Measurements from ENCODE around the gene RGPD3. TPM values are rescaled to one million over a fixed set of nuclear protein-coding genes. Genes with fewer than 3 reads are reported as not detected.
"Not testable (repeated sequence)": the region's sequence is repeated elsewhere in the genome, so short reads cannot be mapped to it uniquely, and the experiment has no call there.

RGPD3 gene
- polyA plus RNA-seq, 1 experiment, result 0.02 TPM

- H3K4me3 ChIP-seq (ENCODE audit: low read depth, low read length); DNase-seq (ENCODE audit: low read depth); CTCF ChIA-PET; POLR2A ChIA-PET; H3K36me3 ChIP-seq (ENCODE audit: control insufficient read depth, insufficient read depth, low read length); H3K27me3 ChIP-seq (ENCODE audit: control insufficient read depth, insufficient read depth, low read length): not testable (repeated sequence)
Observed at GRCh38 chr2:106508660-106509373, 40.6 kb upstream of the RGPD3 start.

GRCh38 chr2:106506002-106506687, 37.9 kb upstream of the RGPD3 start:
- CTCF ChIA-PET; H3K4me3 ChIP-seq (ENCODE audit: low read depth, low read length); H3K36me3 ChIP-seq (ENCODE audit: control insufficient read depth, insufficient read depth, low read length); POLR2A ChIA-PET; H3K27me3 ChIP-seq (ENCODE audit: control insufficient read depth, insufficient read depth, low read length); DNase-seq (ENCODE audit: low read depth): not testable (repeated sequence)

GRCh38 chr2:106504787-106505186, 36.6 kb upstream of the RGPD3 start:
- H3K4me3 ChIP-seq (ENCODE audit: low read depth, low read length); H3K36me3 ChIP-seq (ENCODE audit: control insufficient read depth, insufficient read depth, low read length); POLR2A ChIA-PET; CTCF ChIA-PET; H3K27me3 ChIP-seq (ENCODE audit: control insufficient read depth, insufficient read depth, low read length); DNase-seq (ENCODE audit: low read depth): not testable (repeated sequence)

GRCh38 chr2:106504192-106504591, 36.0 kb upstream of the RGPD3 start:
- POLR2A ChIA-PET; H3K36me3 ChIP-seq (ENCODE audit: control insufficient read depth, insufficient read depth, low read length); H3K4me3 ChIP-seq (ENCODE audit: low read depth, low read length); DNase-seq (ENCODE audit: low read depth); H3K27me3 ChIP-seq (ENCODE audit: control insufficient read depth, insufficient read depth, low read length); CTCF ChIA-PET: not testable (repeated sequence)

GRCh38 chr2:106502351-106502750, 34.1 kb upstream of the RGPD3 start:
- DNase-seq (ENCODE audit: low read depth); H3K27me3 ChIP-seq (ENCODE audit: control insufficient read depth, insufficient read depth, low read length); POLR2A ChIA-PET; H3K4me3 ChIP-seq (ENCODE audit: low read depth, low read length); H3K36me3 ChIP-seq (ENCODE audit: control insufficient read depth, insufficient read depth, low read length); CTCF ChIA-PET: not testable (repeated sequence)

GRCh38 chr2:106500350-106500749, 32.1 kb upstream of the RGPD3 start:
- H3K4me3 ChIP-seq (ENCODE audit: low read depth, low read length); H3K36me3 ChIP-seq (ENCODE audit: control insufficient read depth, insufficient read depth, low read length); CTCF ChIA-PET; H3K27me3 ChIP-seq (ENCODE audit: control insufficient read depth, insufficient read depth, low read length); POLR2A ChIA-PET; DNase-seq (ENCODE audit: low read depth): not testable (repeated sequence)

- DNase-seq (ENCODE audit: low read depth); H3K36me3 ChIP-seq (ENCODE audit: control insufficient read depth, insufficient read depth, low read length); POLR2A ChIA-PET; H3K4me3 ChIP-seq (ENCODE audit: low read depth, low read length); CTCF ChIA-PET; H3K27me3 ChIP-seq (ENCODE audit: control insufficient read depth, insufficient read depth, low read length): not testable (repeated sequence)
Observed at GRCh38 chr2:106498549-106498948, 30.3 kb upstream of the RGPD3 start.

- POLR2A ChIA-PET; H3K4me3 ChIP-seq (ENCODE audit: low read depth, low read length); H3K27me3 ChIP-seq (ENCODE audit: control insufficient read depth, insufficient read depth, low read length); CTCF ChIA-PET; H3K36me3 ChIP-seq (ENCODE audit: control insufficient read depth, insufficient read depth, low read length); DNase-seq (ENCODE audit: low read depth): not testable (repeated sequence)
Observed at GRCh38 chr2:106492913-106493312, 24.7 kb upstream of the RGPD3 start.

GRCh38 chr2:106492399-106492798, 24.2 kb upstream of the RGPD3 start:
- H3K27me3 ChIP-seq (ENCODE audit: control insufficient read depth, insufficient read depth, low read length); H3K4me3 ChIP-seq (ENCODE audit: low read depth, low read length); H3K36me3 ChIP-seq (ENCODE audit: control insufficient read depth, insufficient read depth, low read length); POLR2A ChIA-PET; CTCF ChIA-PET; DNase-seq (ENCODE audit: low read depth): not testable (repeated sequence)

- H3K36me3 ChIP-seq (ENCODE audit: control insufficient read depth, insufficient read depth, low read length); CTCF ChIA-PET; DNase-seq (ENCODE audit: low read depth); H3K27me3 ChIP-seq (ENCODE audit: control insufficient read depth, insufficient read depth, low read length); H3K4me3 ChIP-seq (ENCODE audit: low read depth, low read length); POLR2A ChIA-PET: not testable (repeated sequence)
Observed at GRCh38 chr2:106489701-106490100, 21.5 kb upstream of the RGPD3 start.

GRCh38 chr2:106487386-106488191, 19.4 kb upstream of the RGPD3 start:
- DNase-seq (ENCODE audit: low read depth); H3K27me3 ChIP-seq (ENCODE audit: control insufficient read depth, insufficient read depth, low read length); H3K4me3 ChIP-seq (ENCODE audit: low read depth, low read length); H3K36me3 ChIP-seq (ENCODE audit: control insufficient read depth, insufficient read depth, low read length); POLR2A ChIA-PET; CTCF ChIA-PET: not testable (repeated sequence)

- CTCF ChIA-PET; H3K4me3 ChIP-seq (ENCODE audit: low read depth, low read length); POLR2A ChIA-PET; H3K36me3 ChIP-seq (ENCODE audit: control insufficient read depth, insufficient read depth, low read length); DNase-seq (ENCODE audit: low read depth); H3K27me3 ChIP-seq (ENCODE audit: control insufficient read depth, insufficient read depth, low read length): not testable (repeated sequence)
Observed at GRCh38 chr2:106486551-106487385, 18.6 kb upstream of the RGPD3 start, which contains the start of gene CD8B2. Gene CD8B2, plus strand, starts transcription at chr2:106487364. Its CDS starts 63 bp downstream, at chr2:106487427.
